Measurements from ENCODE around the gene TTC28.

Gene TTC28

GRCh38 chr22:28419919-28420318 lies 259.7 kb downstream of the TTC28 start:
- peaks cover 100% of the 10 kb centered on the region for H3K79me2 ChIP-seq (ENCODE audit: insufficient read depth, low read length)
- H3K9me3 ChIP-seq (ENCODE audit: insufficient read depth, low read depth, low read length) = no peaks in the 10 kb centered on the region
- no peak overlapping the region for H3K4me2 ChIP-seq (ENCODE audit: low read depth, low read length, poor library complexity, severe bottlenecking)
- H3K4me3 ChIP-seq (ENCODE audit: low read length, poor library complexity, severe bottlenecking) = no peak overlapping the region
- no peaks in the 10 kb centered on the region for H3K27me3 ChIP-seq (ENCODE audit: insufficient read depth, low read length, poor library complexity, severe bottlenecking)
- H3K4me1 ChIP-seq (ENCODE audit: insufficient read depth, low read length, poor library complexity, severe bottlenecking) = peaks cover 33% of the 10 kb centered on the region
- peaks cover 62% of the 10 kb centered on the region for H4K20me1 ChIP-seq (ENCODE audit: insufficient read depth, low read length, poor library complexity, severe bottlenecking)
- H3K9me2 ChIP-seq (replicated peaks; ENCODE audit: low read depth, low read length) = no peaks in the 10 kb centered on the region
- H3K9ac ChIP-seq (ENCODE audit: low read depth, low read length, poor library complexity, severe bottlenecking) = no peak overlapping the region
- no peak overlapping the region for H2AFZ ChIP-seq (ENCODE audit: low read length)
- no peak for TF ChIP-seq EZH2phosphoT487 (IDR thresholded peaks at IDR 0.05; ENCODE audit: borderline replicate concordance)
- TF ChIP-seq CTCF (conservative IDR thresholded peaks at IDR 0.05; ENCODE audit: low read length) = no peak
- H3F3A ChIP-seq (ENCODE audit: low read depth) = no peaks in the 10 kb centered on the region
- no peaks in the 10 kb centered on the region for H3K36me3 ChIP-seq (ENCODE audit: insufficient read depth, low read length)

- H3K9ac ChIP-seq (ENCODE audit: low read depth, low read length, poor library complexity, severe bottlenecking) = no peak overlapping the region
- H3K36me3 ChIP-seq (ENCODE audit: insufficient read depth, low read length) = no peaks in the 10 kb centered on the region
- H2AFZ ChIP-seq (ENCODE audit: low read length) = no peak overlapping the region
- peaks cover 65% of the 10 kb centered on the region for H4K20me1 ChIP-seq (ENCODE audit: insufficient read depth, low read length, poor library complexity, severe bottlenecking)
- no peaks in the 10 kb centered on the region for H3K9me2 ChIP-seq (replicated peaks; ENCODE audit: low read depth, low read length)
- TF ChIP-seq EZH2phosphoT487 (IDR thresholded peaks at IDR 0.05; ENCODE audit: borderline replicate concordance) = no peak
- H3K4me2 ChIP-seq (ENCODE audit: low read depth, low read length, poor library complexity, severe bottlenecking) = peak overlapping the region; percentile 22
- no peaks in the 10 kb centered on the region for H3K27me3 ChIP-seq (ENCODE audit: insufficient read depth, low read length, poor library complexity, severe bottlenecking)
- peaks cover 47% of the 10 kb centered on the region for H3K4me1 ChIP-seq (ENCODE audit: insufficient read depth, low read length, poor library complexity, severe bottlenecking)
- H3K79me2 ChIP-seq (ENCODE audit: insufficient read depth, low read length) = peaks cover 100% of the 10 kb centered on the region
- H3K9me3 ChIP-seq (ENCODE audit: insufficient read depth, low read depth, low read length) = no peaks in the 10 kb centered on the region
- no peaks in the 10 kb centered on the region for H3F3A ChIP-seq (ENCODE audit: low read depth)
- no peak overlapping the region for H3K4me3 ChIP-seq (ENCODE audit: low read length, poor library complexity, severe bottlenecking)
Observed at GRCh38 chr22:28418008-28418407, 261.6 kb downstream of the TTC28 start.

GRCh38 chr22:28417431-28417830 lies 262.2 kb downstream of the TTC28 start:
- Histone ChIP-seq H3K79me2 (ENCODE audit: insufficient read depth, low read length) (peaks cover 100% of the 10 kb centered on the region), H3K4me3 (ENCODE audit: low read length, poor library complexity, severe bottlenecking) (no peak overlapping the region), H3K4me1 (ENCODE audit: insufficient read depth, low read length, poor library complexity, severe bottlenecking) (peaks cover 53% of the 10 kb centered on the region), H3K9me3 (ENCODE audit: insufficient read depth, low read depth, low read length) (no peaks in the 10 kb centered on the region), H3K9me2 (replicated peaks; ENCODE audit: low read depth, low read length) (no peaks in the 10 kb centered on the region), H3K36me3 (ENCODE audit: insufficient read depth, low read length) (no peaks in the 10 kb centered on the region), H2AFZ (ENCODE audit: low read length) (no peak overlapping the region), H3K4me2 (ENCODE audit: low read depth, low read length, poor library complexity, severe bottlenecking) (no peak overlapping the region), H4K20me1 (ENCODE audit: insufficient read depth, low read length, poor library complexity, severe bottlenecking) (peaks cover 71% of the 10 kb centered on the region), H3K27me3 (ENCODE audit: insufficient read depth, low read length, poor library complexity, severe bottlenecking) (no peaks in the 10 kb centered on the region), H3K9ac (ENCODE audit: low read depth, low read length, poor library complexity, severe bottlenecking) (no peak overlapping the region), H3F3A (ENCODE audit: low read depth) (no peaks in the 10 kb centered on the region)
- TF ChIP-seq EZH2phosphoT487 (IDR thresholded peaks at IDR 0.05; ENCODE audit: borderline replicate concordance) = no peak
- no peak for TF ChIP-seq CTCF (conservative IDR thresholded peaks at IDR 0.05; ENCODE audit: low read length)

GRCh38 chr22:28414913-28415312 lies 264.7 kb downstream of the TTC28 start:
- no peak overlapping the region for H2AFZ ChIP-seq (ENCODE audit: low read length)
- no peak overlapping the region for H3K9ac ChIP-seq (ENCODE audit: low read depth, low read length, poor library complexity, severe bottlenecking)
- H3K36me3 ChIP-seq (ENCODE audit: insufficient read depth, low read length) = no peaks in the 10 kb centered on the region
- no peak overlapping the region for H3K4me2 ChIP-seq (ENCODE audit: low read depth, low read length, poor library complexity, severe bottlenecking)
- peaks cover 100% of the 10 kb centered on the region for H3K79me2 ChIP-seq (ENCODE audit: insufficient read depth, low read length)
- H3K4me3 ChIP-seq (ENCODE audit: low read length, poor library complexity, severe bottlenecking) = no peak overlapping the region
- no peaks in the 10 kb centered on the region for H3K9me3 ChIP-seq (ENCODE audit: insufficient read depth, low read depth, low read length)
- no peaks in the 10 kb centered on the region for H3K9me2 ChIP-seq (replicated peaks; ENCODE audit: low read depth, low read length)
- H3K27me3 ChIP-seq (ENCODE audit: insufficient read depth, low read length, poor library complexity, severe bottlenecking) = no peaks in the 10 kb centered on the region
- H4K20me1 ChIP-seq (ENCODE audit: insufficient read depth, low read length, poor library complexity, severe bottlenecking) = peaks cover 87% of the 10 kb centered on the region
- no peaks in the 10 kb centered on the region for H3F3A ChIP-seq (ENCODE audit: low read depth)
- H3K4me1 ChIP-seq (ENCODE audit: insufficient read depth, low read length, poor library complexity, severe bottlenecking) = peaks cover 69% of the 10 kb centered on the region
- no peak for TF ChIP-seq EZH2phosphoT487 (IDR thresholded peaks at IDR 0.05; ENCODE audit: borderline replicate concordance)
- TF ChIP-seq CTCF (conservative IDR thresholded peaks at IDR 0.05; ENCODE audit: low read length) = no peak

Data from Loucy (cell line).